ENCODE measurements around the gene RNF187. TPM values are rescaled to one million over a fixed set of nuclear protein-coding genes. Genes with fewer than 3 reads are reported as not detected.

RNF187 gene
- total RNA-seq (2022; extraction: Qiagen RNA extraction) = 61.6 to 87.0 TPM (median 84.2 TPM) in 5 replicates

DNA sequence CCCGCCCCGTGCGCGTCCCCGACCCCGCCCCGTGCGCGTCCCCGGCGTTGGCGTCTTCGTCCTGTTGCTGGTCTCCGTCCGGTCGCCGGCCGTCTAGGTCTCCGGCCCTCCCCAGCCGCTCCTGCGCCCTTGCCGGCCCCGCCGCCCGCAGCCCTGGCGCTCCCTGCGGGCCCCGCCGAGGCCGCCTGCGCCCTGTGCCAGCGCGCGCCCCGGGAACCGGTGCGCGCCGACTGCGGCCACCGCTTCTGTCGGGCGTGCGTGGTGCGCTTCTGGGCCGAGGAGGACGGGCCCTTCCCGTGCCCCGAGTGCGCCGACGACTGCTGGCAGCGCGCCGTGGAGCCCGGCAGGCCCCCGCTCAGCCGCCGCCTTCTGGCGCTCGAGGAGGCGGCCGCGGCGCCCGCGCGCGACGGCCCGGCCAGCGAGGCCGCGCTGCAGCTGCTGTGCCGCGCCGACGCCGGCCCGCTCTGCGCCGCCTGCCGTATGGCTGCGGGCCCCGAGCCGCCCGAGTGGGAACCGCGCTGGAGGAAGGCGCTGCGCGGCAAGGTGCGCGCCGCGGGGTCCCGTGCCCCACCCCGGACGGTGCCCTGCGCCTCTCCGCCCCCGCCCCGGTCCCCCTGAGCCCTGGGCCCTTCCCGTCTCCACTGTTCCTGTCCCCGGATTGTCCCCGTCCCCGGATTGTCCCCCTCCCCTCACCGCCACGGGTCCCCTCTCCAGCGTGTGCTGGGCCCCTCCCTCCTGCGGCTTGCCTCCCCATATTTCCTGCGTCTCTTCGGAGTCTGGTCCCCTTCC lies at the start of gene RNF187:
Gene RNF187 (plus strand): TSS at position 47 of the 789 bp plus-strand sequence.

Other genes with a start within 250 kb of the RNF187 start
- 26.5 to 38.2 TPM (median 35.1 TPM) in 5 replicates for gene TRIM11, start 80.5 kb upstream of the RNF187 start, total RNA-seq (2022; extraction: Qiagen RNA extraction)
- not detected in 5 replicates for gene TRIM17, start 70.5 kb upstream of the RNF187 start, total RNA-seq (2022; extraction: Qiagen RNA extraction)
- gene RHOU, start 248.1 kb downstream of the RNF187 start, total RNA-seq (2022; extraction: Qiagen RNA extraction) = 7.3 to 10.1 TPM (median 9.5 TPM) in 5 replicates